WTC11 (cell line): ENCODE results near the gene LAMA2. TPM values are rescaled to one million over a fixed set of nuclear protein-coding genes. Genes with fewer than 3 reads are reported as not detected.

ENCODE experiments used
- ATAC-seq: fragments of 200-7000 bp; cut with Tn5 transposase; 2 replicates; pipeline ENCODE4 v1.10.0; 2021; ENCODE audit warnings: mild to moderate bottlenecking, moderate library complexity
- CTCF ChIA-PET: fragments of 300-600 bp; sonication (Branson Sonifier 250); formaldehyde crosslinking; loops from one replicate; lab custom pipeline; 2021; ENCODE audit warnings: antibody characterized with exemption; lab: Charles Lee
- POLR2A ChIA-PET: fragments of 350-600 bp; sonication (Branson Sonifier 250); formaldehyde crosslinking; loops from one replicate; lab custom pipeline; 2021; ENCODE audit warnings: antibody characterized with exemption; lab: Charles Lee
- DNase-seq: peaks from one replicate; pipeline ENCODE4 v3.0.0; 2021; ENCODE audit warnings: low spot score
- H3K27ac Mint-ChIP-seq: 2 replicates; pipeline ENCODE4 v1.8.0; 2021; ENCODE audit warnings: mixed read lengths
- H3K27me3 Mint-ChIP-seq: 2 replicates; pipeline ENCODE4 v1.8.0; 2021; ENCODE audit warnings: low read depth, mild to moderate bottlenecking, moderate library complexity, mixed read lengths
- H3K36me3 Mint-ChIP-seq: 2 replicates; pipeline ENCODE4 v1.8.0; 2021; ENCODE audit warnings: mixed read lengths
- H3K4me1 Mint-ChIP-seq: 2 replicates; pipeline ENCODE4 v1.8.0; 2022; ENCODE audit warnings: mixed read lengths
- H3K4me3 Mint-ChIP-seq: 2 replicates; pipeline ENCODE4 v1.8.0; 2021; ENCODE audit warnings: mild to moderate bottlenecking, moderate library complexity, mixed read lengths
- H3K9me3 Mint-ChIP-seq: 2 replicates; pipeline ENCODE4 v1.8.0; 2021; ENCODE audit warnings: mixed read lengths
- ATF2 ChIP-seq: sonication (generic); formaldehyde crosslinking; IDR thresholded peaks from 2 replicates; pipeline ENCODE4 v1.8.1; 2022; ENCODE audit warnings: low read depth, missing genetic modification reagents, borderline replicate concordance
- ATF6 ChIP-seq: sonication (generic); formaldehyde crosslinking; IDR thresholded peaks from 2 replicates; pipeline ENCODE4 v1.8.1; 2023; ENCODE audit warnings: mild to moderate bottlenecking, missing genetic modification reagents
- CREB1 ChIP-seq: sonication (generic); formaldehyde crosslinking; IDR thresholded peaks from 2 replicates; pipeline ENCODE4 v1.8.0; 2023; ENCODE audit warnings: mild to moderate bottlenecking, missing genetic modification reagents
- E2F1 ChIP-seq: sonication (generic); formaldehyde crosslinking; IDR thresholded peaks from 2 replicates; pipeline ENCODE4 v1.8.0; 2022; ENCODE audit warnings: mild to moderate bottlenecking, missing genetic modification reagents
- FOXP1 ChIP-seq: sonication (generic); formaldehyde crosslinking; IDR thresholded peaks from 2 replicates; pipeline ENCODE4 v1.8.0; 2022; ENCODE audit warnings: missing genetic modification reagents, mild to moderate bottlenecking, moderate library complexity, borderline replicate concordance
- GABPB1 ChIP-seq: sonication (generic); formaldehyde crosslinking; IDR thresholded peaks from 2 replicates; pipeline ENCODE4 v1.8.1; 2023; ENCODE audit warnings: mild to moderate bottlenecking, missing genetic modification reagents
- GRHL2 ChIP-seq: fragments of 250-450 bp; sonication (Bioruptor Pico); IDR thresholded peaks from 2 replicates; pipeline ENCODE4 v1.8.0; 2022; ENCODE audit warnings: mild to moderate bottlenecking, moderate library complexity; ENCODE audit not compliant: insufficient replicate concordance, severe bottlenecking
- HMGA2 ChIP-seq: fragments of 250-450 bp; sonication (Bioruptor Pico); IDR thresholded peaks from 2 replicates; pipeline ENCODE4 v1.4.0; 2021; ENCODE audit warnings: mild to moderate bottlenecking, moderate library complexity
- SMAD3 ChIP-seq: sonication (generic); formaldehyde crosslinking; IDR thresholded peaks from 2 replicates; pipeline ENCODE4 v1.8.0; 2022; ENCODE audit warnings: missing genetic modification reagents, mild to moderate bottlenecking, borderline replicate concordance
- TEAD1 ChIP-seq: sonication (generic); formaldehyde crosslinking; IDR thresholded peaks from 2 replicates; pipeline ENCODE4 v1.8.0; 2022; ENCODE audit warnings: mild to moderate bottlenecking, missing genetic modification reagents
- TEAD4 ChIP-seq: sonication (generic); formaldehyde crosslinking; IDR thresholded peaks from 2 replicates; pipeline ENCODE4 v1.8.0; 2022; ENCODE audit warnings: mild to moderate bottlenecking, missing genetic modification reagents
- ZBTB21 ChIP-seq: sonication (generic); formaldehyde crosslinking; IDR thresholded peaks from 2 replicates; pipeline ENCODE4 v1.8.1; 2023; ENCODE audit warnings: mild to moderate bottlenecking, missing genetic modification reagents, borderline replicate concordance
- ZMAT4 ChIP-seq: fragments of 250-450 bp; sonication (Bioruptor Pico); IDR thresholded peaks from 2 replicates; pipeline ENCODE4 v1.9.0; 2021; ENCODE audit warnings: mild to moderate bottlenecking
- ZNF396 ChIP-seq: fragments of 250-450 bp; sonication (Bioruptor Pico); IDR thresholded peaks from 2 replicates; pipeline ENCODE4 v1.8.0; 2021; ENCODE audit warnings: mild to moderate bottlenecking, moderate library complexity, borderline replicate concordance
- ZNF416 ChIP-seq: fragments of 250-450 bp; sonication (Bioruptor Pico); IDR thresholded peaks from 2 replicates; pipeline ENCODE4 v1.9.0; 2021; ENCODE audit warnings: mild to moderate bottlenecking, inconsistent platforms
- ZNF671 ChIP-seq: fragments of 250-450 bp; sonication (Bioruptor Pico); IDR thresholded peaks from 2 replicates; pipeline ENCODE4 v1.8.0; 2021; ENCODE audit warnings: mild to moderate bottlenecking
- ZSCAN18 ChIP-seq: fragments of 250-450 bp; sonication (Bioruptor Pico); IDR thresholded peaks from 2 replicates; pipeline ENCODE4 v2.1.2; 2022; ENCODE audit warnings: mild to moderate bottlenecking, moderate library complexity
- total RNA-seq: library from RNA; stranded (reverse); gene quantifications from 3 replicates; pipeline ENCODE4 v1.2.3, GENCODE V29; 2021
- TF ChIP-seq, protein P1 (sequence below): sonication (generic); formaldehyde crosslinking; IDR thresholded peaks from 2 replicates; pipeline ENCODE4 v1.8.0; 2023; ENCODE audit warnings: missing genetic modification reagents, mild to moderate bottlenecking, borderline replicate concordance
- TF ChIP-seq, protein P2 (sequence below): sonication (generic); formaldehyde crosslinking; IDR thresholded peaks from 2 replicates; pipeline ENCODE4 v1.8.1; 2023; ENCODE audit warnings: mild to moderate bottlenecking, missing genetic modification reagents, moderate library complexity

LAMA2 gene
- total RNA-seq, 1 experiment from 2014 or later = 6.6 TPM

DNA sequence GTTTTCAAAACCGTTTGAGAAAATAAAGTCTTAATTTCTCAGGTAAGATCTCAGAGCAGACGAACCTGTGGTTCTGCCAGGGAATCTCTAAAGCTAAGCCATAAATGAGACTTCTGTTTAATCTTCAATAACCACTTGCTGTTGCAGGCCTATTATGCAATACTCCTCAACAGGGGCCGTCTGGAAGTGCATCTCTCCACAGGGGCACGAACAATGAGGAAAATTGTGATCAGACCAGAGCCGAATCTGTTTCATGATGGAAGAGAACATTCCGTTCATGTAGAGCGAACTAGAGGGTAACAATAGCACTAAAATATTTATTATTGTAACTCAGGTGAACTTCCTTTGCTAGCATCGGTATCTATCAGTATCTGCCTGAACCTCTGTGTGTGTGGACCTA lies 603.4 kb downstream of the LAMA2 start:
- no peak for DNase-seq
- no peaks in the 10 kb centered on the region for H3K27me3 Mint-ChIP-seq
- no peak for TF ChIP-seq TEAD1 (CRISPR knock-in tag)
- no peak for TF ChIP-seq E2F1 (CRISPR knock-in tag)
- TF ChIP-seq SMAD3 (CRISPR knock-in tag) = no peak
- no peak for TF ChIP-seq TEAD4 (CRISPR knock-in tag)
- no peak for TF ChIP-seq ZMAT4
- no peak for TF ChIP-seq CREB1 (CRISPR knock-in tag)
- TF ChIP-seq ATF2 (CRISPR knock-in tag) = no peak
- TF ChIP-seq ZNF396 (CRISPR knock-in tag) = no peak
- no peak for TF ChIP-seq ZSCAN18
- no peak for TF ChIP-seq HMGA2 (CRISPR knock-in tag)
- TF ChIP-seq ATF6 (CRISPR knock-in tag) = no peak
- no peak for TF ChIP-seq ZBTB21 (CRISPR knock-in tag)
- no peaks in the 10 kb centered on the region for H3K36me3 Mint-ChIP-seq
- H3K4me1 Mint-ChIP-seq = peaks cover 11% of the 10 kb centered on the region
- POLR2A ChIA-PET = no interaction called here
- H3K27ac Mint-ChIP-seq = no peak overlapping the region
- no peak overlapping the region for H3K4me3 Mint-ChIP-seq
- ATAC-seq = no peak
- CTCF ChIA-PET = interaction anchor here (0.7 to 1.9 kb wide), 4 partner anchors 13 to 116 kb away, joined by 3 to 5 read pairs (median 4); no protein-coding TSS in a partner anchor
- no peaks in the 10 kb centered on the region for H3K9me3 Mint-ChIP-seq

GRCh38 chr6:129488313-129488712 lies 605.4 kb downstream of the LAMA2 start:
- H3K4me3 Mint-ChIP-seq = no peak overlapping the region
- DNase-seq (no peak), ATAC-seq (no peak)
- H3K4me1 Mint-ChIP-seq = peaks cover 13% of the 10 kb centered on the region
- ChIA-PET CTCF (interaction anchor here (3.9 kb wide), 1 partner anchor 11 kb away, joined by 12 read pairs; no protein-coding TSS in a partner anchor), POLR2A (no interaction called here)
- H3K9me3 Mint-ChIP-seq = no peaks in the 10 kb centered on the region
- no peak overlapping the region for H3K27ac Mint-ChIP-seq
- H3K36me3 Mint-ChIP-seq = no peaks in the 10 kb centered on the region
- H3K27me3 Mint-ChIP-seq = no peaks in the 10 kb centered on the region
- no peak for TF ChIP-seq FOXP1 (CRISPR knock-in tag)
- TF ChIP-seq ZMAT4 = no peak
- TF ChIP-seq, protein P1, sequence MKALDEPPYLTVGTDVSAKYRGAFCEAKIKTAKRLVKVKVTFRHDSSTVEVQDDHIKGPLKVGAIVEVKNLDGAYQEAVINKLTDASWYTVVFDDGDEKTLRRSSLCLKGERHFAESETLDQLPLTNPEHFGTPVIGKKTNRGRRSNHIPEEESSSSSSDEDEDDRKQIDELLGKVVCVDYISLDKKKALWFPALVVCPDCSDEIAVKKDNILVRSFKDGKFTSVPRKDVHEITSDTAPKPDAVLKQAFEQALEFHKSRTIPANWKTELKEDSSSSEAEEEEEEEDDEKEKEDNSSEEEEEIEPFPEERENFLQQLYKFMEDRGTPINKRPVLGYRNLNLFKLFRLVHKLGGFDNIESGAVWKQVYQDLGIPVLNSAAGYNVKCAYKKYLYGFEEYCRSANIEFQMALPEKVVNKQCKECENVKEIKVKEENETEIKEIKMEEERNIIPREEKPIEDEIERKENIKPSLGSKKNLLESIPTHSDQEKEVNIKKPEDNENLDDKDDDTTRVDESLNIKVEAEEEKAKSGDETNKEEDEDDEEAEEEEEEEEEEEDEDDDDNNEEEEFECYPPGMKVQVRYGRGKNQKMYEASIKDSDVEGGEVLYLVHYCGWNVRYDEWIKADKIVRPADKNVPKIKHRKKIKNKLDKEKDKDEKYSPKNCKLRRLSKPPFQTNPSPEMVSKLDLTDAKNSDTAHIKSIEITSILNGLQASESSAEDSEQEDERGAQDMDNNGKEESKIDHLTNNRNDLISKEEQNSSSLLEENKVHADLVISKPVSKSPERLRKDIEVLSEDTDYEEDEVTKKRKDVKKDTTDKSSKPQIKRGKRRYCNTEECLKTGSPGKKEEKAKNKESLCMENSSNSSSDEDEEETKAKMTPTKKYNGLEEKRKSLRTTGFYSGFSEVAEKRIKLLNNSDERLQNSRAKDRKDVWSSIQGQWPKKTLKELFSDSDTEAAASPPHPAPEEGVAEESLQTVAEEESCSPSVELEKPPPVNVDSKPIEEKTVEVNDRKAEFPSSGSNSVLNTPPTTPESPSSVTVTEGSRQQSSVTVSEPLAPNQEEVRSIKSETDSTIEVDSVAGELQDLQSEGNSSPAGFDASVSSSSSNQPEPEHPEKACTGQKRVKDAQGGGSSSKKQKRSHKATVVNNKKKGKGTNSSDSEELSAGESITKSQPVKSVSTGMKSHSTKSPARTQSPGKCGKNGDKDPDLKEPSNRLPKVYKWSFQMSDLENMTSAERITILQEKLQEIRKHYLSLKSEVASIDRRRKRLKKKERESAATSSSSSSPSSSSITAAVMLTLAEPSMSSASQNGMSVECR (CRISPR knock-in tag) = no peak
- TF ChIP-seq ZNF416 = no peak
- no peak for TF ChIP-seq ZNF671 (CRISPR knock-in tag)
- TF ChIP-seq GABPB1 (CRISPR knock-in tag) = no peak
- TF ChIP-seq, protein P2, sequence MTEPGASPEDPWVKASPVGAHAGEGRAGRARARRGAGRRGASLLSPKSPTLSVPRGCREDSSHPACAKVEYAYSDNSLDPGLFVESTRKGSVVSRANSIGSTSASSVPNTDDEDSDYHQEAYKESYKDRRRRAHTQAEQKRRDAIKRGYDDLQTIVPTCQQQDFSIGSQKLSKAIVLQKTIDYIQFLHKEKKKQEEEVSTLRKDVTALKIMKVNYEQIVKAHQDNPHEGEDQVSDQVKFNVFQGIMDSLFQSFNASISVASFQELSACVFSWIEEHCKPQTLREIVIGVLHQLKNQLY (CRISPR knock-in tag) = no peak
- TF ChIP-seq GRHL2 (CRISPR knock-in tag) = no peak
